T-cell (primary cell): ENCODE data around the gene FBXO41. TPM values are rescaled to one million over a fixed set of nuclear protein-coding genes. Genes with fewer than 3 reads are reported as not detected.

Experiments used
- ATAC-seq, 4 experiments: fragments of 200-7000 bp in 3 of 4; fragments of 150-1000 bp in 1 of 4; cut with Tn5 transposase; replicated peaks in 1 of 4; 1 replicate in 3 of 4; 2 replicates in 1 of 4; pipeline ENCODE4 v1.10.0; 2021; ENCODE audit warnings: moderate library complexity in 3 of 4, mild to moderate bottlenecking in 2 of 4, moderate number of reproducible peaks in 1 of 4
- CTCF ChIA-PET, 2 donors: fragments of 300-600 bp; sonication (Branson Sonifier 250); formaldehyde crosslinking; loops; one replicate each; lab custom pipeline; 2022; ENCODE audit warnings: antibody characterized with exemption in 2 of 2; lab: Charles Lee
- POLR2A ChIA-PET, 2 donors: fragments of 300-600 bp; sonication (Branson Sonifier 250); formaldehyde crosslinking; loops; one replicate each; lab custom pipeline; 2022; ENCODE audit warnings: antibody characterized with exemption in 2 of 2; lab: Charles Lee
- DNase-seq, 35 experiments: peaks; one replicate each; pipeline versions ENCODE4 v3.0.0 to v3.0.0-alpha.2; 2013 to 2023
- H3K27ac ChIP-seq: one replicate; pipeline ENCODE4 v1.5.1; 2013; ENCODE audit warnings: low read length
- H3K27me3 ChIP-seq, 2 experiments: replicated peaks in 1 of 2; 1 replicate in 1 of 2; 2 replicates in 1 of 2; pipeline versions ENCODE4 v1.6.1 to v1.7.0; 2013; ENCODE audit warnings: low read length in 1 of 2, mixed read lengths in 1 of 2; ENCODE audit not compliant: control insufficient read depth in 2 of 2, insufficient read depth in 2 of 2; ENCODE audit errors: extremely low read depth in 1 of 2
- H3K36me3 ChIP-seq, 2 donors: 1 replicate in 1 of 2; 2 replicates in 1 of 2; pipeline versions ENCODE4 v1.6.1 to v1.7.0; 2013; ENCODE audit warnings: low read length in 1 of 2; ENCODE audit not compliant: control insufficient read depth in 2 of 2, insufficient read depth in 1 of 2; ENCODE audit errors: extremely low read depth in 1 of 2
- H3K4me1 ChIP-seq, 2 experiments: 1 replicate in 1 of 2; 2 replicates in 1 of 2; pipeline versions ENCODE4 v1.6.1 to v1.7.0; 2013; ENCODE audit warnings: low read length in 2 of 2, mixed read lengths in 1 of 2; ENCODE audit not compliant: insufficient read depth in 2 of 2, control insufficient read depth in 1 of 2; ENCODE audit errors: extremely low read depth in 1 of 2
- H3K4me3 ChIP-seq, 2 donors: 1 replicate in 1 of 2; 2 replicates in 1 of 2; pipeline versions ENCODE4 v1.5.1 to v1.7.0; 2013; ENCODE audit warnings: mild to moderate bottlenecking in 2 of 2, low read length in 1 of 2, moderate library complexity in 1 of 2; ENCODE audit not compliant: control insufficient read depth in 1 of 2; ENCODE audit errors: extremely low read depth in 1 of 2
- H3K9me3 ChIP-seq: 2 replicates; pipeline ENCODE4 v1.7.0; 2013
- H3K27ac Mint-ChIP-seq, 2 donors: one replicate each; pipeline ENCODE4 v1.8.0; 2020 to 2021; ENCODE audit warnings: mild to moderate bottlenecking in 2 of 2, mixed read lengths in 2 of 2
- H3K27me3 Mint-ChIP-seq, 2 donors: one replicate each; pipeline ENCODE4 v1.8.0; 2021 to 2022; ENCODE audit warnings: mixed read lengths in 2 of 2
- H3K36me3 Mint-ChIP-seq: one replicate; pipeline ENCODE4 v1.8.0; 2021; ENCODE audit warnings: mixed read lengths
- H3K4me1 Mint-ChIP-seq, 3 donors: one replicate each; pipeline ENCODE4 v1.8.0; 2020 to 2022; ENCODE audit warnings: mixed read lengths in 3 of 3, mild to moderate bottlenecking in 1 of 3
- H3K4me3 Mint-ChIP-seq, 3 donors: one replicate each; pipeline ENCODE4 v1.8.0; 2020 to 2022; ENCODE audit warnings: mild to moderate bottlenecking in 3 of 3, mixed read lengths in 3 of 3, moderate library complexity in 3 of 3
- H3K9me3 Mint-ChIP-seq, 3 donors: one replicate each; pipeline ENCODE4 v1.8.0; 2020 to 2022; ENCODE audit warnings: mixed read lengths in 3 of 3
- WGBS: methylation state at CpG from one replicate; pipeline ENCODE4 v1.1.5; 2013; ENCODE audit warnings: missing lambda C conversion rate; ENCODE audit not compliant: insufficient coverage; 5-methylcytosine and 5-hydroxymethylcytosine counted together
- total RNA-seq, 35 experiments: library from RNA in 6 of 35; stranded (reverse) in 6 of 35; fragments of 120-200 nt in 1 of 35; gene quantifications; one replicate each; pipeline versions ENCODE4 v1.2.1 to v1.2.4 and lab custom pipeline; 2013 to 2026

Gene FBXO41
- total RNA-seq, 5 donors from 2014 or later (not counting 1 experiment from before 2014, with no cell fraction given): 17.6 to 23.7 (median 19.6) TPM

- Mint-ChIP-seq H3K36me3 (peaks cover 5% of the 10 kb centered on the region), H3K27me3 (no peaks in the 10 kb centered on the region), H3K27ac (peak within 1 kb of the TSS; percentile 77 to 96), H3K4me3 (peak within 1 kb of the TSS; percentile 92 to 98 (median 95)), H3K4me1 (peaks cover 45 to 48% (median 46%) of the 10 kb centered on the region in 3 donors), H3K9me3 (no peaks in the 10 kb centered on the region)
- Histone ChIP-seq H3K9me3 (no peaks in the 10 kb centered on the region), H3K4me1 (peaks cover 15 to 39% of the 10 kb centered on the region in 2 experiments), H3K36me3 (peaks cover 0 to 12% of the 10 kb centered on the region in 2 donors), H3K27ac (peak within 1 kb of the TSS; percentile 92), H3K27me3 (no peaks in the 10 kb centered on the region), H3K4me3 (peak within 1 kb of the TSS; percentile 75 to 99)
- ChIA-PET POLR2A (interaction anchor here in 1 of 2 donors (1.2 to 2.0 kb wide), 4 partner anchors 14 to 151 kb away, joined by 3 to 7 read pairs (median 3); partner anchors contain the start of genes ALMS1 and FBXO41), CTCF (interaction anchor here in 1 of 2 donors (1.1 to 2.2 kb wide), 6 partner anchors 21 to 164 kb away, joined by 3 to 14 read pairs (median 5); partner anchors contain the start of genes ALMS1 and EGR4)
- WGBS: under 1% methylated on average over 57 of the region's 69 CpGs
- ATAC-seq (peak; percentile 71 to 74 (median 74)), DNase-seq (peak; percentile 76 to 93 (median 88))
Measured at GRCh38 chr2:73233932-73234832, 50.1 kb downstream of the FBXO41 start, which contains the start of gene CCT7. CCT7 (plus strand) TSS chr2:73234308; CDS start chr2:73234379, 71 bp downstream.

GRCh38 chr2:73233154-73233931 is 50.9 kb downstream of the FBXO41 start, which contains the start of gene PRADC1:
PRADC1 (minus strand) TSS chr2:73233239; CDS start chr2:73233160, 79 bp downstream.
- POLR2A ChIA-PET: interaction anchor here (0.5 to 2.0 kb wide), 7 partner anchors 13 to 163 kb away, joined by 3 to 9 read pairs (median 4); partner anchors contain the start of genes ALMS1 (in 1 of the 2) and FBXO41 (in 1 of the 2)
- Mint-ChIP-seq H3K4me1 (peaks cover 37 to 39% (median 38%) of the 10 kb centered on the region in 3 donors), H3K27me3 (no peaks in the 10 kb centered on the region), H3K4me3 (peak within 1 kb of the TSS; percentile 92 to 98 (median 95)), H3K36me3 (peaks cover 4% of the 10 kb centered on the region), H3K27ac (peak within 1 kb of the TSS; percentile 77 to 96), H3K9me3 (no peaks in the 10 kb centered on the region)
- peak; percentile 81 to 97 (median 92) for DNase-seq
- Histone ChIP-seq H3K27ac (peak within 1 kb of the TSS; percentile 92), H3K9me3 (no peaks in the 10 kb centered on the region), H3K4me3 (peak within 1 kb of the TSS; percentile 75 to 99), H3K36me3 (peaks cover 0 to 6% of the 10 kb centered on the region in 2 donors), H3K27me3 (no peaks in the 10 kb centered on the region), H3K4me1 (peaks cover 15 to 39% of the 10 kb centered on the region in 2 experiments)
- CTCF ChIA-PET: interaction anchor here (0.5 to 1.8 kb wide), 11 partner anchors 16 to 603 kb away, joined by 3 to 19 read pairs (median 4); partner anchors contain the start of genes EGR4 (in 1 of the 2) and TPRKB (in 1 of the 2)
- peak; percentile 82 to 85 (median 84) for ATAC-seq
- 0% methylated on average over 63 of the region's 67 CpGs for WGBS

GRCh38 chr2:73232403-73233153 is 51.7 kb downstream of the FBXO41 start:
- Mint-ChIP-seq H3K36me3 (peaks cover 4% of the 10 kb centered on the region), H3K9me3 (no peaks in the 10 kb centered on the region), H3K4me1 (peaks cover 33 to 36% (median 34%) of the 10 kb centered on the region in 3 donors), H3K27ac (peak overlapping the region in 1 of 2 donors; percentile 61), H3K4me3 (peak overlapping the region; percentile 92 to 98 (median 95)), H3K27me3 (no peaks in the 10 kb centered on the region)
- Histone ChIP-seq H3K4me3 (peak overlapping the region; percentile 75 to 99), H3K36me3 (peaks cover 0 to 3% of the 10 kb centered on the region in 2 donors), H3K4me1 (peaks cover 15 to 39% of the 10 kb centered on the region in 2 experiments), H3K9me3 (no peaks in the 10 kb centered on the region), H3K27me3 (no peaks in the 10 kb centered on the region), H3K27ac (no peak overlapping the region)
- CTCF ChIA-PET: interaction anchor here (0.5 to 1.8 kb wide), 9 partner anchors 15 to 604 kb away, joined by 3 to 19 read pairs (median 5); partner anchors contain the start of gene TPRKB (in 1 of the 2)
- no peak for ATAC-seq
- POLR2A ChIA-PET: interaction anchor here (0.5 to 2.0 kb wide), 8 partner anchors 8 to 163 kb away, joined by 3 to 9 read pairs (median 4); partner anchors contain the start of genes ALMS1 (in 1 of the 2) and FBXO41 (in 1 of the 2)
- WGBS: 0% methylated on average over 23 of the region's 37 CpGs
- peak in 10 of 35 experiments; percentile 7 to 39 (median 16) for DNase-seq

- H3K27me3 Mint-ChIP-seq: no peaks in the 10 kb centered on the region
- ChIA-PET POLR2A (interaction anchor here in 1 of 2 donors (0.7 kb wide), 1 partner anchor 9 kb away, joined by 3 read pairs; no protein-coding TSS in a partner anchor), CTCF (interaction anchor here in 1 of 2 donors (0.8 kb wide), 1 partner anchor 16 kb away, joined by 3 read pairs; no protein-coding TSS in a partner anchor)
- Histone ChIP-seq H3K36me3 (peaks cover 5 to 16% of the 10 kb centered on the region in 2 donors), H3K4me3 (no peak overlapping the region), H3K27ac (no peak overlapping the region), H3K4me1 (peaks cover 4 to 11% of the 10 kb centered on the region in 2 experiments), H3K27me3 (no peaks in the 10 kb centered on the region), H3K9me3 (no peaks in the 10 kb centered on the region)
- no peak overlapping the region for H3K27ac Mint-ChIP-seq
- WGBS: 97% methylated on average over 6 of the region's 14 CpGs
- H3K4me3 Mint-ChIP-seq: no peak overlapping the region
- H3K9me3 Mint-ChIP-seq: no peaks in the 10 kb centered on the region
- H3K36me3 Mint-ChIP-seq: peaks cover 6% of the 10 kb centered on the region
- DNase-seq (no peak), ATAC-seq (no peak)
- peaks cover 0 to 8% (median 5%) of the 10 kb centered on the region in 3 donors for H3K4me1 Mint-ChIP-seq
Measured at GRCh38 chr2:73228631-73229030, 55.6 kb downstream of the FBXO41 start.

GRCh38 chr2:73227086-73227485 is 57.2 kb downstream of the FBXO41 start:
- Mint-ChIP-seq H3K9me3 (no peaks in the 10 kb centered on the region), H3K4me1 (peaks cover 0 to 2% (median 0%) of the 10 kb centered on the region in 3 donors), H3K27me3 (no peaks in the 10 kb centered on the region), H3K27ac (no peak overlapping the region), H3K36me3 (peaks cover 15% of the 10 kb centered on the region), H3K4me3 (no peak overlapping the region)
- Histone ChIP-seq H3K4me3 (no peak overlapping the region), H3K27ac (no peak overlapping the region), H3K4me1 (no peaks in the 10 kb centered on the region), H3K27me3 (no peaks in the 10 kb centered on the region), H3K36me3 (peaks cover 12 to 30% of the 10 kb centered on the region in 2 donors), H3K9me3 (no peaks in the 10 kb centered on the region)
- DNase-seq: no peak
- no CpG with 5 or more reads among the region's 3 CpGs for WGBS
- ChIA-PET POLR2A (no interaction called here), CTCF (no interaction called here)
- ATAC-seq: no peak
